ENCODE measurements around the gene OR8B3.

DNA sequence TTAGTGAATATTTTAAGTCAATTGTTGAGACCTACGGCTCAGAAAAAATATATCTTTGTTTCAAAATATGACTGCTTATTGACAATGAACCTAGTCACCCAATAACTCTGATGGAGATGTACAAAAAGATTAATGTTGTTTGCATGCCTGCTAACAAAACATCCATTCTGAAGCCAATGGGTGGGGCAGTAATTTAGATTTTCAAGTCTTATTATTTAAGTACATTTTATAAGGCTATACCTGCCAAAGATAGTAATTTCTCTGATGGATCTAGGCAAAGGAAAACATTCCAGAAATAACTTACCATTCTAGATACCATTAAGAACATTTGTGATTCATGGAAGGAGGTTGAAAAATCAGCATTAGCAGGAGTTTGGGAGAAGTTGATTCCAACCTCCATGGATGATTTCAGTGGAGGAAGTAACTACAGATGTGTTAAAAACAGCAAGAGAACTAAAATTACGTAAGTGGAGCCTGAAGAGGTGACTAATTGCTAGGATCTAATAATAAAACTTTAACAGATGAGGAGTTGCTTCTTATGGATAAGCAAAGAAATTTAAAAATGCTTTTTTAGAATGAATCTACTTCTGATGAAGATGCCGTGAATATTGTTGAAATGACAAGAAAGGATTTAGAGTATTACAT is 52.4 kb downstream of the OR8B3 start:
- TF ChIP-seq, protein P1, sequence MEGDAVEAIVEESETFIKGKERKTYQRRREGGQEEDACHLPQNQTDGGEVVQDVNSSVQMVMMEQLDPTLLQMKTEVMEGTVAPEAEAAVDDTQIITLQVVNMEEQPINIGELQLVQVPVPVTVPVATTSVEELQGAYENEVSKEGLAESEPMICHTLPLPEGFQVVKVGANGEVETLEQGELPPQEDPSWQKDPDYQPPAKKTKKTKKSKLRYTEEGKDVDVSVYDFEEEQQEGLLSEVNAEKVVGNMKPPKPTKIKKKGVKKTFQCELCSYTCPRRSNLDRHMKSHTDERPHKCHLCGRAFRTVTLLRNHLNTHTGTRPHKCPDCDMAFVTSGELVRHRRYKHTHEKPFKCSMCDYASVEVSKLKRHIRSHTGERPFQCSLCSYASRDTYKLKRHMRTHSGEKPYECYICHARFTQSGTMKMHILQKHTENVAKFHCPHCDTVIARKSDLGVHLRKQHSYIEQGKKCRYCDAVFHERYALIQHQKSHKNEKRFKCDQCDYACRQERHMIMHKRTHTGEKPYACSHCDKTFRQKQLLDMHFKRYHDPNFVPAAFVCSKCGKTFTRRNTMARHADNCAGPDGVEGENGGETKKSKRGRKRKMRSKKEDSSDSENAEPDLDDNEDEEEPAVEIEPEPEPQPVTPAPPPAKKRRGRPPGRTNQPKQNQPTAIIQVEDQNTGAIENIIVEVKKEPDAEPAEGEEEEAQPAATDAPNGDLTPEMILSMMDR (conservative IDR thresholded peaks at IDR 0.05; ENCODE audit: low read depth, low read length) = no peak
- TF ChIP-seq EZH2 (IDR thresholded peaks at IDR 0.05; ENCODE audit: low read length, unreplicated experiment) = no peak

Measured in PC-3 (cell line).